Bone marrow (tissue), 2 donors: Measurements from ENCODE around the gene PSD.

Experiments used
- DNase-seq, 2 donors: peaks; one replicate each; lab custom pipeline; 2025; lab: John Stamatoyannopoulos, UW

PSD gene

DNA sequence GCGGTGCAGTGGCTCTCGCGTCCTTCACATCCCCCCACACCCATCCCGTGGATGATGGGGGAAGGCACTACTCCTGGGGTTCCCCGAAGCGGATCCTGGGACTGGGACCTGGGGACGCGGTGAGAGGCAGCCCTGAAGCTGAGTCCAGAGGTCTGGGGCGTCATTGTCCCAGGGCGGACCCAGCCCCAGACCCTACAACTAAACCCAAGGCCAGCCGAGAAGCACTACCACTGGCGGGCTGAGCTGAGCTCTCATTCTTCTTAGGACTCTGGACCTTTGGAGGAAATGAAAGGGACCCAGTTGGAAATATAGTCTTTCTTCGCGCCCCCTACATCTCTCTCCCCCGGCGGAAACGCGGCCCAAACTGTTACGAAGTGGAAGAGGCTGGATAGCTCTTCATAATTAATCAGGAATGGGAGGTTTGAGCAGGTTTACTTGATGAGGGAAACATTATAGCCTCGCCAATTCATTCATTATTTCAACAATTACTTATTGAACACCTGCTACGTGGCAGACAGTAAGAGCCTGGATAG is 1.7 kb upstream of the PSD start:
- DNase-seq, result no peak

DNA sequence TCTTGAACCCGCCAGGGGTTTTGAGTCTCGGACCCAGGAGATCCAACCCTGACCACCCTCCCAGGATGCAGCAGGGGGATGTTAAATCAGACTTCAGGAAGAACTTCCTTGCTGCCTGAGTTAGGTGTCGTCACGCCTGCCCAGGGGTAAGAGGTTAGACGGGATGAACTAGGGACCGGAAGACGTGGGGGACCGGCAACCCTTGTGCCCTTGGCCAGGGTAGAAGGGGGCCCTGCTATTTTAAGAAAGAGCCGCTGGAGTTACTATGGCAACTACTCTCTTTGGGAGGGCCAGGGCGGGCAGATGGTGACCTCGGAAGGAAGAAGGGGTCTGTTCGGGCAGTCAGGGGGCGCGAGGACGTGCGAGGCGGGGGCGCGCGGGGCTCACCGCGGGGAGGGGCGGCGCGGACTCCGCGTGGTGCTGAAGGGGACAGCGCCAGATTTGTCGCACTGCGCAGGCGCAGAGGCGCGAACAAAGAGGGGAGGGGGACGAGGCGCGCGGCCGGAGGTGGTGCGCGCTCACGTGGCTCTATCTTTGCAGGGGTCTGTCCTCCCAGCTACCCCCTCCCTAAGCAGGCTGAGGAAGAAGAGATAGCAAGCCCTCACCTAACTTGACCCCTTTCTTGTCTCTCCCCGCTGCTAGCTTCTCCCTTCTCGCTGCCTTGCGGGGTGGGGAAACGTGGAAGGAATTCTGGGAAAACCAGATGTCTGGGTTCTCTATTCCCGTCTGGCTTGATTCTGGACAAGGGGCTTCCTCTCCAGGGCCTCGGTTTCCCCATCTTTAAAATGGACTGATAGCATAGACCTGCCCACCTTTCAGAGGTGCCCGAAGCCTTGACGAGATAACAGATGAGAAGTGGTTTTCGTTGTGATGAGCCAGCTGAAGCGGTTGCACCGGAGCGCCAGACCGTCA is 940 bp upstream of the PSD start:
- DNase-seq, result peak; percentile 19 to 29

DNA sequence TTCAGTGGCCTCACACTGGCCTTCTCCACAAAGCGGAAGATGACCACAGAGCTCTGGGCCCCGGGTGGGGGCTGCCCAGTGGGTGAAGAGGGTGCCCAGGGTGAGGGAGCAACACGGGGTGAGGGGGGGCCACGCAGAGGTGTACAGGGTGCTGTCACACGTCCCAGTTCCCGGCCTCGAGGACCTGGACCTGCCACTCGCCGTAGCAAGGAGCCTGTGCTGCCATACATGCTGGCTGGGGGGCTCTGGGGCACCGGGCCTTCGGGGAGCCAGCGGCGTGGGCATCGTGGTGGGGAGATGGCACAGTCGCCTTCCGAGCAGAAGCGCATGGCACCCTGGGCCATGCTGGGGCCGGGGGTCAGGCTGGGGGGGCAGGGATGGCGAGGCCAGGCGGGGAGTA is 1.9 kb downstream of the PSD start:
- DNase-seq, result no peak

DNA sequence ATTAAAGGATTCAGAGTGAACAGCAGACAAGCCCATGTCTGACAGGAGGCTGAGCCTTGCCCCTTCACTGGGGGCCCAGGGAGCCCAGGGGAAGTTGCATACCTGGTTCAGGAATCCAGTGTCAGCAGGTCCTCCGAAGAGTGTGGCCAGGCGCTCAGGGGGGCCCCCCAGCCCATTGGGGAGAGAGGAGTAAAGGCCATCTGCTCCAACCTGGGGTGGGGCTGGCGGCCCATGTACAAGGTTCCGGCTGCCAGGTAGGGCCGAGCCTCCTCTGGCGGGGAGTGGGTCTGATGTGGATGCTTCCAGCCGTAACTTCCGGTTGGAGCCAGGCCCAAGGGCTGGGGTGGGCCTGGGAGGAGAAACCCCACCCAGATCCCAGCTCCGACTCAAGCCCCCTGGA is 2.3 kb downstream of the PSD start:
- no peak for DNase-seq

DNA sequence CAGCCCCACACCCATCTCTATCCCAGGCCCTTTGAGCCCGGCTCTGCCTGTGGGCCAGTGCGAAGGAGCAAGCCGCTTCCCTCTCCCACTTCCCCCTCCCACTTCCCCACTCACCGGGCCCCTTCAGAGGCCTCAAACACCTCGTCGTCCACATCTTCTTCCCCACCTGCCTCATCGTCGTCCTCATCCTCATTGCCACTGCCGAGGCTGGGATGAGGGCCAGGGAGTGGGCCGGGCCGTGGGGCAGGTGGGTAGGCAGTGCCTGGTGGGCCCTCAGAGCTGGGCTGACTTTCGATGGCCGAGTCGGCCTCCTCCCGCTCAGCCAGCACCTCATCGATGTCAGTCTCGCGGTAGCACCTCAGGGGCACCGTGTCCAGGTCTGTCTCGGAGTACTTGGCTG is 3.8 kb downstream of the PSD start:
- no peak for DNase-seq

DNA sequence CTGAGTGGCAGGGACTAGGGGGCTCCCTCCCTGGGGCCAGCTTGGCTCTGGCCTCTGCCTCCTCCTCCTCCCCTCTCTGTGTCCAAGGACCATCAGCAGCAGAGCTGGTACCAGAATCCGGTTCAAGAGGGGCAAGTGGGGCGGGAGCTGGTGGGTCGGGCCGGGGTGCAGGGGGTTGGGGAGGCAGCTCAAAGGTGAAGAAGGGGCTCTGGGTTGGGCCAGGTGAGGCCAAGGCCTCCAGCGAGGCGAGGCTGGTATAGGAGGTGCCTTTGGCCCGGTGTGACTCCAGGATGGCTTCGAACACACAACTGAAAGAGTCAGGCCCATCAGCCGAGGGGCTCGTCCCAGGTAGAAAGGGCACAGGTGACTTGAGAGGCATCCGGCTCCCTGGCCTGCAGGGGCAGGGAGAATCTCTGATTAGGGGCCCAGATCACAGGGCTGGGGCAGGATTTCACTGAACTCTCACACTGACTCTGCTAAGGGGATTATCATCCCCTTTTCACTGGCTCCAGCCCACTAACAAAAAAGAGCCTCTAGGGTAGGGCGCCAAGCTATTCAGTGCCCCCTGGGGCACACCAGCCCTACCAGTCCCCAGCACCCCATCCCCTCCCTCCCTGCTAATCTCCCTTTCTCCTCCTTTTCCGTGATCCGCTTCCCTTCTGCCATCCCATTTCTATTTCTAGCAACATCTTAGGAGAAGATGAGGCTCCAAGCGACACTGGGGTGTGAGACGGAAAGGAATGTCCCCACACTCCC is 4.6 kb downstream of the PSD start:
- no peak for DNase-seq

DNA sequence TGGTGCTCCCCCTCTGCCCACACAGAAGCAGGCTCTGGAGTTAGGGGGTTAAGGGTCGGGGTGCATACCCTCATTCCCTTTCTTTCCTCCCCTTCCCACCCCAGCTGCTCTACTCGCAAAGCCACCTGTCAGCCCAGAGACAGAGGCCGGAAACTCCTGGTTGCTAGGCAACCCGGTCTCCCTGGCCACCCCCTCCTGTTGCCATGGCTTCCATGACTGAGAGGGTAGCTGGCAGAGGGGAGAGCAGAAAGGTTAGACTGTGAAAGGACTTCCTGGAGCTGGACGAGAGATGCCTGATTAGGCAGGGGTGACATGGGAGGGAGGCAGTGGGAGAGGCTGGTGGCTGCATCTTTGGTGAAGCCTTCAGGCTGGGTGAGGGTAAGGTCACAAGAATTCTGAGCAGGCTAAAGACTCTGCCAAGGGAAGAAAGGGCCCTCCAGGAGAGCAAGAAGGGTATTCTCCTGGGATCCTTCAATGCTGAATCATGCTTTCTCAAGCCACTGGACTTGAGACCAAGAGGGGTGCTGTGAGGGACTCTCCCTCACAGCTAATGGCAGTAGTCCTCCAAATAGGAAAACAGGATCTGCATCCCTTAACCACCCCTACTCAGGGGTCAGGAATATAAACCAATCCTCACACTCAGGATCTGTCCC is 5.4 kb downstream of the PSD start:
- no peak for DNase-seq

DNA sequence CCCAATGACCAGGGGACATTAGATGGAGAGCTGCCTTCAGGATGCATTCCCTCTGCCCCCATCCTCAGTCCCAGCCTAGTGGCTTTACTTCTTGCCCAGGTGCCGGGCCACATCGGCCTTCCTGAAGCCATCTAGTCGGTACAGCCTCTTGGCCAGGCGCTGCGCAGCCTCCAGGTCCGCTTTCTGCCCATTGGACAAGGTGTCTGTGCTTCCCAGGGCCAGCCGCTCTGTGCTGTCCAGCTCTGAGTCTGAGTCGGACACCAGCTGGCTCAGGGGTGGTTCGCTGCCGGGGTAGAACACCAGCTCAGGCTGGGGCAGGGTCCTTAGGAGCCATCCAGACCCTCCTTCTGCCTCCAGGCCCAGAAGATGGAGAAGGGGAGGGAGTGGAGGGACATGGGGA is 6.3 kb downstream of the PSD start:
- no peak for DNase-seq

DNA sequence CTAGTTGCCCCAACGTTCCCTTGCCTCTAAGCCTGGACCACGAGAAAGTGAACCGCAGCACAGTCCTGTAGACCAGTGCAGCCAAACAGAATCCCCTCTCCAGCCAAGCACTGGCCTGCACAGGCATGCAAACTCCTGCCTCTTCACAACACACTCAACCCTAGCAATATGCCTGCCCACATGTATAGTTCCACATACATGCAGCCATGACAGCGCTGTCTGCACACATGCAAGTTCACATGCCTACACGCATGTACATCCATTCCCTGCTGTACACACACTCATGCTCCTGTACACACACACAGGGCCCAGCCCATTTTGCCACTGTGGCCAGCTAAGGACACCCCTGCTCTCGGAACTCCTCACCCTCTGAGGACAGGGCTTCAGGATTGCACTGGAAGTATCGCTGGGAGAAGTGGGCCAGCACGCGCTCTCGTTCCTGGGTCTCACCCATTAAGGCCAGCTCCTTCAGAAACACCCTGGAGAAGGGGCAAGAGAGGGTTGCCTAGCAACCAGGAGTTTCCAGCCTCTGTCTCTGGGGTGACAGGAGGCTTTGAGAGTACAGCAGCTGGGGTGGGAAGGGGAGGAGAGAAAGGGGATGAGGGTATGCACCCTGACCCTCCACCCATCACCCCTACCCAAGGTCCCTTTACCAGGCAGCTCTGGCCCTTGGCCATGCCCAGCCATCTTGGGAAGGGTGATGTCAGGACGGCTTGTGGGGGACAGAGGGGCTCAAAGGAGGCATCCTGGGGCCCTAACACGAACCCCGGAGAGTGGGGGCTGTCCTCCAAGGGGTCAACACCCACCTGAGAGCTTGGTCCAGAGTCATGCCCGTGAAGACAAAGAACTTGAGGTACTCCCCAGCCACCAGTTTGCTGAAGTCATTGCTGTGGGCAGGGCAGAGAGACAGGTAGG is 7.0 kb downstream of the PSD start:
- DNase-seq, result no peak

DNA sequence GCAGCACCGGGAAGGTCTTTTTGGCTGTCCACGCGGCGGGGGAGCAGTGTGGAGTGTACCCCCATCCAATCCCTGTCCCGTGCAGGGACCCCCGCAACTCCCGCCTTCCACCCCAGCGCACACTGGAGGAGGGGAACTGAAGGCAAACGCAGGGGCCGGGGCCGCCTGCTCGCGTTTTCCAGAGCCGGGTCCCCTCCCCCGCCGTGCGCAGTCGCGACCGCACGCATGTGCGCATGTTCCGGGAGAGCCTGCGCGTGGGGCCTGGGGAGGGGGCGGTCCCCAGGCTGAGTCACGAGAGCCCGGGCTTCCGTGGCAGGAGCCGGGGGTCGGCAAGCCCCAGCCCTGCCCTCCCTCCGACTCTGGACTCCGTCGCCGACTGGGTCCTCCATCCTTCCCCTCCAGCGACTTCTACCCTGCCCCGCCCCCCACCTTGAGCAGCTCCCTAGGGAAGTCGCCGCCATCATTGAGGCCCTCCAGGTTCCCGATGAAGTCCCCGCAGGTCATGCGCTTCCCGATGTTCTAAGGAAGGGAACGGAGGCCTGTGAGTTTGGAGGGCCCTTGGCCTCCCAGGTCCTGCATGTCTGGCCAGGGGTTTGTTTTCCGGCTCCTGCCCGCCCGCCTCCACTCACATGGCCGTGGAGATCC is 8.0 kb downstream of the PSD start:
- DNase-seq, result no peak

DNA sequence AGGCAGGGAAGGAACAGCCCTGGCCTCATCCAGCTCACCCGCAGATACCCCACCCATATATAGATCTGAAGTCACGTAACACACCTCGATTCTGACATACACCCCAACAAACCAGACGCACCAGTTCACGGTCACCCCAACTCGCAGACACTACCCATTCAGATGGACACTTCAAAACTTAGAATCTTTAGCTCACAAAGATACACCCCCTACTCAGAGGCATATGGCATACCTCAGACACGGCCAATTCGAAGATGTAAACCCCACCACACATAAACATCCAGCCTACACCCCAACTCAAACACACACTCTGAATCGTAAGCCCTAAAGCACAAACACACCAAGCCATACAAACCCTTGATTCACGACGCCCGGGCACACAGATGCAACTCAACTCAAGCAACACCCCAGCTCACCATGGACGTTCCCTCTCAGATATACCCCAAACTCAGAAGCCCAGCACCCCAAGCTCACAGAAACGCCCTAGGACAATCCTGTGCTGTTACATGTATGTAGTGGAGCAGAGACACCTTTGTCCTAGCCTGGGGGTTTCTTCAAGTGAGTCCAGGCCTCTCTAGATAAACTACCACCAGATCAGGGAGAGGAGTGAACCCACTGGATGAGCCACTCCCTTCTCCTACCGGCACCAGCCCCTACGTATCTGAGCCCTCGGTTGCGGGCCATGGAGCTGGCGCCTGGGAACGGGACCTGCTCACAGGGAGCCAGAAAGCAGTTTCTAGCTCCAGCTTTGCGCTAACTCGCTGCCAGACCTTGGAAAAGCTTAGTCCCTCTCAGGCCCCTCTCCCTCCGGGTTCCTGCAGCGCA is 8.8 kb downstream of the PSD start:
- DNase-seq, result no peak

DNA sequence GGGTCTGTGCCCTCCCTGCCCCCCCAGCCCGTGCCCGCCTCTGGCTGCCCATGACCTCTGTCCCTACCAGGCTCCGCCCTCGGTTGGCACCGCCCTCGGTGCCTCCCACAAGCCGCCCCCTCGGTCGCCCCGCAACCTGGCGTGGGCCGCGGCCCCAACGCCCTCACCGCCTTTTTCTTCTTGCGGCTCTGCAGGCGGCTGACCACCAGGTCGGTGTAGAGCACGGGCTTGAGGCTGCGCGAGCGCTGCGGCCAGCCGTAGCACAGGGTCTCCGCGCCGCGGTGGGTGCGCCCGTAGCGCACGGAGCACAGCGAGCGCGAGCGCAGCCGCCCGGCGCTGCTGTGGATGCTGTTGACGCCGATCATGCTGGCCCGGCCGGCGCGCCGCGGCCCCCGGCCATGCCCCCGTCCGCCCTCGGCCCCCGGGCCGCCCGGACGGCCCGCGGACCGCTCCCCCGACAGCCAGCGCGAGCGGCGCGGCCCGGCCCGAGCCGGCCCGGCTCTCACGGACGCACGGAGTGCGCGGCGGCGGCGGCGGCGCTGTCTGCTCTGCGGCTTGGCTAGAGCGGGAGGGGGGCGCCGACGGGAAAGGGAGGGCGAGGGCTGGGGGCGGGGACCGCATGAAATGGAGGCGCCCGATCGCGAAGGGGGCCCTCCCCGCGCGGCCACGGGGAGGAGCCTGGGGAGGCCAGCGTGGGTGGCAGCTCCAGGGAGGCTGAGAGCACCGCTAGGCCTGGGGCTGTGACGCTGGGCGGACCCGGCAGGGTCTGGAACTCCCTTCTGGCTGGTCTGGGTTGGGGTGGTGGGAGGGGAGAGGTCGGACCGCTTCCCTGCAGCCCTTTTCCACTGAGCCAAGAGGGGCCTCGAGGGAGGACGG is 9.6 kb downstream of the PSD start:
- DNase-seq, result no peak

DNA sequence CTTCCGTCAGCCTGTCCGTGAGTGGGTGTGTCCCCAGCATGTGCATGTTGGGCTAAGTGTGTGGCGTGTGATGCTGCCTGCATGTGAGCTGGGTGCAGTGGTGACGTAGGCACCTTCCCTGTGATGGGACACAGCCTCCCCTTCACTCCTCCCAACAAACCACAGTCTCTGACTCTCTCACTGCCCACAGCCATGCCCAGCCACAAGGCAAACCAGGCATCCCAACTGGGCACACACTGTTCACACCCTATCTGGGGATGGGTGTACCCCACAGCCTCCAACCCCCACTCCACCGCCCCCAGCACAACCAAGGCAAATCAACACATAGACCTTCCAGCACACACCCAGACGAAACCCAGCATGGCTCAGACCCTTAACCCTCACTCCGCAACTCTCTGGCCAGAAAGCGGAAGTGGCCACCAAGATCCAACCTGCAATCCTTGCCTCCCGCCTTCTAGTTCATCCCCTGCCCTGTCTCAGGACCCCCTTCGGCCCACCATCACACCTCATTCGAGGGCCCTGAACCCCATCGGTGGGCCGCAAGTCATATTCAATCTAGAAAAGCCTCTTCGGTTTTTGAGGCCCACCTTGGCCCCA is 10.4 kb downstream of the PSD start:
- DNase-seq, result no peak

DNA sequence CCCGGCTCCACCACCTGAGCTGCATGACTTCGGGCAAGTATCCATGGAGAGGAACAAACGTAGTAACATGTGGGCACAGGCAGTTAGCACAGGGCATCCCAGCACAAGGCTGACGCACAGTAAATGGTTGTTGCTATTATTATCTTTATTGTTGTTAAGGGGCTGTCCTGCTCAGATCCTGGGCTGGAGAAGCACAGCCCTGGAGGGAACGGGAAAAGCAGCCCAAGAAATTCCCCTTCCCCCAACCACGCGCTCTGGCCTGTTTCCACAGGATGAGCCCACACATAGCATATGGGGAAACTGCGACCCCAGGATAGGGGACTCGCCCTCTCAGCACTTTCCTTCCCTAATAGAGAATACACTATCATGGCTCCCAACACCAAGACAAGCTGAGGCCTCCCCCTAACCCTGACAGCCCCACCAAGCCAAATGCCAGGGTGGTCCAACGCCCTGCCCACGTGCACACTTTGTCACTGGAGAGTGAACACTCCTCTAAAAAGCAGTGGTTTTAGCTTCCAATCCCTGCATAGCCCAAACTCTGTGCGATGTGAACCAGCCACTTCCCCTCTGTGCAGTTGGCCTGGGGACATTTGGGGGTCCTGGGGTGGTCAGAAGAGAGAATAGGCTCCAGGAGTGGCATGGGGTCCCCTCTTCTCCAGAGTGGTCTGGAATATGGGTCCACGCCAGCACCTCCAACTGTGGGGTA is 11.0 kb downstream of the PSD start:
- DNase-seq, result no peak

DNA sequence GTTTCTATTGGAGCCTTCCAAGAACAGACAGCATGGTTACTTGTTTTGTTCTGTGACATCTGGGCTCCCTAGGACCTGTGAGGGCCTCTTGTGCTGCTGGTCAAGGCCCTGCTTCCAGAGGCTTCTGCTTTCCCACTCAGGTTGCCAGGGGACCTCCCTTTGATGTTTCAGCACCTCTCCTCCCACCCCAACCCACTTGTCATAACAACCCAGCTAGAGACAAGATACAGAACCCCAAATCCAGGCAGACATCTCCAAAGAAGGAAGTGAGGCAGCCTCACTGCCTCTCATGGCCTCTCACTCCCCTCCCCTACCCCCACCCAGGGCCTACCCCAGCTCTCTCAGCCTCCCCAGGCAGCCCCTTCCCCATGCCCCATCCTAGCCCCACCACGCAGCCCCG is 11.8 kb downstream of the PSD start:
- no peak for DNase-seq

DNA sequence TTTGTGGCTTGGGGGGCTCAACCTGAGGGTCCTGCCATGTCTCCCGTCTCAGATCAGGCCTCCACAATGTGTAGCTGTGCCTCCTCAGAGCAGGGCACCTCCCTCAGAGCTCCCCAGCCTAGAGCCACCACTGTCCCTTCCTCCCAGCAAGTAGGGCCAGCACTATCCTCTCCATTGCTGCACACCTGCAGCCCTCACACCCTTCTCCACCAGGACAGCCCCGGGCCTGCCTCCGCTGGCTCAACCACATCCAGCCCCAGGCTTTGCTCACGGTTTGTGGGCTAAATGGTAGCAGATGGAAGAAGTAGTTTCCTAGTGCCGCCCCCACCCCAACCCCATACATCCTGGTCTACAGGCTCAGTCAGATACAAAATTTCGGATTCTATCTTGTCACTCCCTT is 13.0 kb downstream of the PSD start:
- no peak for DNase-seq

DNA sequence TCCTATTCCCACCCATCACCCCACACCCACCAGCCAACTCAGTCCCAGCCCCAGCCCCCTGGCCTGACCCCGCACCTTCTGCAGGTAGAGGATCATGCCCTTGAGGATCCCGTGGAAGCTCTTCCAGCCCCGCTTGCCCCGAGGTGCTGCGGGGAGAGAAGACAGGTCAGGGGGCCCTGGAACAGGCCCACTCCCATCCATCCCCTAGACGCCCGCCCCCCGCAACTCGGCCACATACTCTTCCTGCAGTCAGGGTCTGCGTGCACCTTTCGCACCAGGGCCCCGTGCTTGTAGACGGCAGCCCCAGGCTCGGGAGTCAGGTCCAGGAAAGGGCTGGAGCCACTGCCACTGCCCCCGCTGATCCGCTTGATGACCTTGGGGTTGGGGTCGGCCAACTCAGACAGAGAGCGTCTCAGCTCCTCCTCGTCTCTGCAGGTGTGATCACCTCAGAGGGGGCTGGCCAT is 13.4 kb downstream of the PSD start:
- DNase-seq, result no peak
